ENCODE results near the gene PNMA8B.

The PNMA8B gene

DNA sequence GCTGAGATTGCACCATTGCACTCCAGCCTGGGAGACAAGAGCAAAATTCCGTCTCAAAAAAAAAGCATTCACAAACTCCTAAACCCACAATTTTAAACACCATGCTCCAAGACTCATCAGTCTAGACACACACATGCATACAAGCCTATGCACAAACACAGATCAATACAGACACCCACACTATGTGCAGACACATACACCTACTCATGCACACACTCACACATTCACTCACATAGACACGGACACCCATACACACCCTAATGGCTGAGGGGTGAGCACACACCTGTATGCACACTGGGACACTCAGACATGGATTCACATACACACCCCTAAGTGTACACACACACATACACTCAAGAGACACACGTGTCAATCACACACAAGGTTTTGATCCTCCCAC is 9.3 kb downstream of the PNMA8B start:
- no peak for DNase-seq

DNA sequence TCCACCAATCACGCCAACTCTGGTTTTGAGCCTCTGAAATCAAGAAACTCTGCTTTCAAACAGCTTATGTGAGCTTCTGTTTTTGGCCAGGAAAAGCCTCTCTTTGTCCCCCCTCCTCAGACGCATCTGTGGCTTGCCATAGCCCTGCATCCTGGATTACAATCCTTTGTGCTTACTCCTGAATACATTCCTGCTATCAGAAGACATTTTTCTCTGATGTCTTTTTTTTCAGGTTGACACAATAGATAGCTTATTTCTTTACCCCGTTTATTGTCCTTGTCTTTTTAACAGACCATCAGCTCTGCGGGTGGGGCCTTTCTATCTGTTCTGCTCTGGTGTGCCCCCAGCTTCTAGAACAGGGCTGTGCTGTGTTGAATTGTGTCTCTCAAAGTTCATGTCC is 11.0 kb downstream of the PNMA8B start:
- DNase-seq, result no peak

DNA sequence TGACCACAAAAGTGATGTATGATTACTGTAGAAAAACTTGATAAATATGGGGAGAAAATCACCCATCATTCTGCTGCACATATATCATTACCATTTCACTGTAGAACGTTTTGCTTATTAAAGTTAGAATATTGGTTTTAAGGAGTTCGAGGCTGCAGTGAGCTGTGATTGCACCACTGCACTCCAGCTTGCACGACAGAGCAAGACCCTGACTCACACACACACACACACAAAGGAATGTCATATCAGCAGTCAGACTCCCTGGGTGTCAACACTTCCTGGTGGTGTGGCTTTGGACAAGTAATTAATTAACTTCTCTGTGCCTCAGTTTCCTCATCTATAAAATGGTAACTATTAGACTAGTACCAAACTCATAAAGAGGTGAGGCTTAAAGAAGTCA is 13.0 kb downstream of the PNMA8B start:
- no peak for DNase-seq

DNA sequence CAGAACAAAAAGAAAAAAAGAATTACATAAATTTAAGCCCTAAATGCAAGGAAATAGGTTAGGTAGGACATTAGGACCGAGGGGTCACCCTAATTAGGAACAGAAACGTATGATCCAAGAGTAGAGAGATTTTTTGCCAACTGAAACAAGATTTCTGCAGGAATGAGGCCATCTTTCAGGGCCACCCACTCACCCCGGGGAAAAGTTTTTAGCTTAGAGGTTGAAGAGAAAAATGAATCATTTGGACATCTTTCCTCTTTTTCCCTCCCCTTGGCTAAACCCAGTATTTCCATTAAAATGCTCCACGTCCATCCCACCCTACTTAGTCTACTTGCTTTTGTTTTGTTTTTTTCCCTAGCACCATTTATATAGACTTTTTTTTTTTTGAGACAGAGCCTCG is 13.7 kb downstream of the PNMA8B start:
- no peak for DNase-seq

DNA sequence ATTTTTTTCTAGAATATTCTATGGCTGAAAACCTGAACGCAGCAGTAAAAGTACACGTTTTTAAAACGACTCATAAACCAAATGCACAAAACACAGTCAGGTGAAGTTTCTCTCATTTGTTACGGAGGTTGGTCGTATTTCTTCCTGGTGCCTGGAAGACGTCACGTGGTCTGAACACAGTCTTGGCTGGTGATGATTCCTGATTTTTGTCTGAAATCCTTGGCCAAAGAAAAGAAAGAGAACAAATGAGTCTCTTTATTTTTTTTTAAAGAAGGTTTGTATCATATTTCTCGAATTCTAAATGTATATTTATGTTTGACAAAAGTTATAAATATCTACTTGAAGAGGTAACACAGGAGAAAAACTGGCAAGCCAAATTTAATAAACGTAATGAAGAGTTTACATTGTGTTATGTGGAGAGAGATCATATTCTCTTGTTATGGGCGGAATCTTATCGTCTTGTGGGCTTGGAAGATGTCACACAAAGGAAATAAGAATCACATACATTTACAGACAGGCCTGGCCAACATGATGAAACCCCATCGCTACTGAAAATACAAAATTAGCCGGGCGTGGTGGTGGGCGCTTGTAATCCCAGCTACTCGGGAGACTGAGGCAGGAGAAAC is 14.3 kb downstream of the PNMA8B start:
- DNase-seq, result no peak

DNA sequence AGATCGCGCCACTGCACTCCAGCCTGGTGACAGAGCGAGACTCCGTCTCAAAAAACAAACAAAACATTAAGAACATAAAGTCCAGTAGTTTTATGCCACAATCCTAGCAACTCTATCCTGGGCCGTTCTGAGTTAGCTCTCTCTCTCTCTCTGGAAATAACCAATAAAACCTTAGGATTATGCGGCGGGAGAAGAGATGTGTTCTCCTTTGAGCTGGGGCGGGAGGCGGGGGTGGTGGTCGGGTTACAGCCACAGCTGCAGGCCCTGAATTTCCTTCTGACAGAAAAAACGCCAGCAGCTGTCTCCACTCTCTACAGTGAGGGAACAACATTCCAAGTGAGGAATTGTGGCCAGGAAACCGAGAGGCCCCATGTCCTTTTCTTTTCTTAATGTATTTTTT is 15.3 kb downstream of the PNMA8B start:
- no peak for DNase-seq

DNA sequence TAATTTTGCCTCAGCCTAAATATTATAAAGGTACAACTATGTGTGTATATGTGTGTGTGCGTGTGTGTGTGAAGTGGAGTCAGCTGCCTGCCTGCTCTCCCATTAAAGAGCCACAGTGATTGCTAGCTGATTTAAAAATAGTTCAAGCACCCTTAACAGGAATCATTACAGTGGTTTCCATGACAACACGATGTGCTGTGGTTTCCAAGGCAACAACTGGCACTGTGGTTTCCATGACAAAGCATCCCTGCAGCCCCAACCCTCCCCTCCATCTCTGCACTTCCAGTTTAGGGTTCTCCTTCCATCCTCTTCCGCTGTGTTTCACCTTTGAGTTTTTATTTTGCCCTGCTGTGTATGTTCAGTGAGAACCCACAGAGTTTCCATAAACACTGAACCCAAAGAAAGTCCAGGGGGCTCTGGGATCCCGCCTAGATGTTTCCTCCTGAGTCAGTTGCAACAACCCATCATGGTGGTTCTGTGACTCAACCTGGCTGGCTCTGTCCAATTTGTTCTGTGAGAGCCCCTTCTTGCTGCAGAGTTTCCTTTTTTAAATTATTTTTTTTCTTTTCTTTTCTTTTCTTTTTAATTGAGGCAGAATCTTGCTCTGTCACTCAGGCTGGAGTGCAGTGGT is 17.2 kb downstream of the PNMA8B start:
- DNase-seq, result peak; percentile 60

DNA sequence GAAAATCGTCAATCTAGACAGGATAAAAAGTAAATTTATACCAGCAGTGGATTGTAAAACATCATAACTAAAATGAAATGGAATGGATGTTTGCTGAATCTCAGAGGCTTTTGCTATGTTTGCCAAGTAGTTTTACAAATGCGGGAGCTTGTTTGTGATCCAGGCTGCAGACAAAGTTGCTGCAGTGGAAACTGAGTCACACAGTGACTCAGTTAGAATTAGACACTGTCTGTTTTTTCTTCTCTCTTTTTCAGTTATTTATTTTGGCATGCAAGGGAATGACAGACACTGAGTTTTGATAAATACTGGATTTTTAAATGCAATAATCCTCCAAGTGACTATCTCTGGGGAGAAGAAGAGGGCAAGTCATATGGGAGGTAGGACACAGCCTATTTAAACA is 19.7 kb downstream of the PNMA8B start:
- DNase-seq, result no peak

DNA sequence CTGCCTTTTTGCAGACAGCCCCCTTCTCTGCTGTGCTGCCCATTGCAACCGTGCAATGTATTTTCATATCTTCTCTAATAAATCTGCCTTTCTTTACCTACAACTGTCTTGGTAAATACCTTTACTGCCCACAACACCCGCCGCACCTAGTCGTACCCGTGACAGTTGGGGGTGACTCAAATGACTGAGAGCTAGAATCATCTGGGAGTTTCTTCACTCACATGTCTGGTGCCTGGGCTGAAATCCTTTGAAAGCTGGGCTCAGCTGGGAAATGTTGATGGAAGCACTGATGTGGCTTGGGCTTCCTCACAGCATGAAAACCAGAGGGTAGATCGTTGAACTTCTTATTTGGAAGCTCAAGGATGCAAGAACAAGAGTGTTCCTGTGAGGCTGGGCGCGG is 21.5 kb downstream of the PNMA8B start:
- no peak for DNase-seq

DNA sequence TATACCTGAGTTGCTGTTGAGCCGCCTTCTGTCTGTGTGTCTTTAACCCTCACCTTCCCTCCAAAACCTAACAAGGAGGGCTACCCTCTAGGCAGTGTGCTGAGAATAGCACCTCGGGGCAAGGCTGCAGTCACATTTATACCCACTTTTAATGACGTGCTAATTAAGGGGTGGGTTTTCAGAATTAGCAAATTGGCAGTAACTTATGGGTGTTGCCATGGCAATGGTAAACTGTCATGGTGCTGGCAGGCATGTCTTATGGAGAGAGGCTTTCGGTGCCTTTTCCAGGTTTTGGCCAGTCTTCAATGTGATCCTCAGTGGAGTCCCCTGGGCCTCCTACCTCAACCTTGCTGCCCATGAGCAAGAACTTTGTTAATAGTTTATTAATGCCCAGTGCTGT is 23.1 kb downstream of the PNMA8B start:
- DNase-seq, result no peak

DNA sequence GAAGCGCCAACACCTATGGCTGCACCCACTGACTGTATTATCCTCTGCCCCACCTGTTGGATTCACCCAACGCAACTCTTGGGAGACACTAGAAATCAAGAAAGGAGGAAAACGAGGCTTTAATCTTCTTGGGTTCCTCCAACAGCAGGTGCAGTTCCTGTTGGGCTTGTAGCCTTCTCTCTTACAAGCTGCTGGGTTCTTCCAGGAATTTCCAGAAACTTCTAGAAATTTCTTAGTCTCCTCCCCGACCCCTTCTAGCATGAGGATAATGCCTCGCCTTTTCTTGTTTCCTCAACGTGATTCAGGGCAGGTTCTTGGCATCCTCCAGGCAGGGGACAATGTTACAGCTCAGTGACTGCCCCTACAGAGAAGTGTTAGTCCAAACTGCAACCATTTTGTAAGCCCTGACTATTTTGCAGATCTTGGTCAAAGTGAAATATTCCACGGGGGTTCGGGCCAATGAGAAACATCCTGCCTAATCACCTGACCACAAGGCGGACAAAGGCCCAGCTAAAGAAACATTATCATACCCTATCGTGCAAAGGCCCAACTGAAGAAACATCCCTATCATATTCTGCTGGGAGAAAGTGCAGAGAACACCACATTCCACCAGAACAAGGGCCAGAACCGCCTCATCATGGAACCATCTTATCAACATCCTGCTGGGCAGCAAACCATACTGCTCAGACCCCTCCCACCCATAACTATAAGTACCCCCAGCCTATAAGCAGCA is 23.7 kb downstream of the PNMA8B start:
- no peak for DNase-seq

DNA sequence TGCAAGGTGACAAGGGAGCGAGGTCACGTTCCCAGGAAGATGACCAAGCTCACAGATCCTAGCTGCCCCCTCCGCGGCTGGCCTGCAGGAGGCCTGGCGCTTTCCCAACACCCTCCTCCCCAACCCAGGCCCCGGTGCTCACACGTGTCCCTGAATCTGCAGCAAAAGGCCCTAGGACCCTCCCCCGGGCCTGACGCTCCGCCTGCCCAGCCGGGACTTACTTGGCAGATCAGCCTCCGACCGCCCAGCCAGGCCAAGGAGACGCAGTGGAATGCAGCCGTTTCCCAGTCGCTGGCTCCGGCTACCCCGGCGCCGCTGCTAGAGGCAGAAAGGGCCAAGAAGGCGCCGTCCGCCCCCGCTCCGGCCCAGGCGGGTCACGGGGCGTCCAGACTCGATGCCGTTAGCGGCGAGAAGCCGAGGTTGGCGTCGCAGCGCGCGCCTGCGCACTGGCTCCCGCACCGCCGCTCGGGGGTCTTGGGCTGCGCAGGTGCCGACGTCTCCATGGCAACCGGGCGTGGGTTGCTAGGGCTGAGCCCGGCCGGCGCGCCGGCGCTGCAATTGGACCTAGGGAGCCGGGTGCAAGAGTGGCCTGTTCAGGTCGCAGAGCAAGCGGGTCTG is 24.4 kb downstream of the PNMA8B start, which contains the start of gene PNMA8A:
Gene PNMA8A (minus strand): TSS at position 448 of the 618 bp plus-strand sequence. CDS start 528 bp downstream, outside the sequence.
- DNase-seq, result no peak

DNA sequence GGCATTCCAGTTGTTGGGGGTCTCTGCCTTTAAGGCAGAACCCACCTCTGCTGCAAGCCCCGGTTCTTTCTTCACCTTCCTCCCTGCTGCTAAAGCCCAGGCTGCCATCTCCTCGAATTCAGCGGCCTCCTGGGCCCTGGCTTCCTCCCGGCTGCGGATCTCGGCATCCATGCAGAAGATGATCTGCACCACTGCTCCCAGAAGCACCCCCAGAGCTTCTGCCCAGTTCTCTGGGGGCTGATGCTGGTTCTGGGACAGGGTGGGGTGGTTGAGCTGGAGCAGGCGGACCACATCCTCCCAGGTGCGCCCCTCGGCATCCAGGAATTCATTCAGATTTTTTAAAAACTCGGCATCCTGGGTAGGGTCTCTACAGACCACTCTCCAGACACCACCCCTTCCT is 25.3 kb downstream of the PNMA8B start:
- DNase-seq, result no peak

DNA sequence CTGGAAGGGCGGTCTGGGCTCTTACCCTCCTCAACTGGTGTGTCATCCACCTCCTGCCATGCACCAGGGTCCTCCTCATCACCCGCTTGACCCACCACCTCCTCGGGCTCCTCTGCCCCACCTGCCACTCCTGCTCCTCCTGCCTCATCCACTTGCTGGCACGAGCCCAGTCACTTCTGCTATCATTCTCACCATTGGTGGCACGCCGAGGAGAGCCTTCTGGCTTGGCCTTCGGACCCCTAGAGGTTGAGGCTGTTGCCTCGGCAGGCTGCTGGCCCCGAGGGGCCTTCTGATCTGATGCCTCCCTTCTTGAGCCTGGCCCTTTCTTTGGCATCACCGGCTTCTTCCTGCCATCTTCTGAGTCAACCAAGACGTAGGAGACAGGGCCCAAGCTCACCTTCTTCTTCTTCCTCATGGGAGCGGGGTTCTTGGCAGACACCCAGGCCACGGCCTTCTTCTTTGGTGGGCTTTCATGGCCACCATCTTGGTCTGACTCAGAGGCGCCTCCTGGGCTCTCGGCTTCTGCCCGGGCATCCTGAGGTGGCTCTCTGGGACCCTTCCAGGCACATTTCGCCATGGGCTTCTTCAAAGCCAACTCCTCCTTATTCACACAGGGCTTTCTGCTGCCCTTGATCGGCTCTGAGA is 26.0 kb downstream of the PNMA8B start:
- no peak for DNase-seq

DNA sequence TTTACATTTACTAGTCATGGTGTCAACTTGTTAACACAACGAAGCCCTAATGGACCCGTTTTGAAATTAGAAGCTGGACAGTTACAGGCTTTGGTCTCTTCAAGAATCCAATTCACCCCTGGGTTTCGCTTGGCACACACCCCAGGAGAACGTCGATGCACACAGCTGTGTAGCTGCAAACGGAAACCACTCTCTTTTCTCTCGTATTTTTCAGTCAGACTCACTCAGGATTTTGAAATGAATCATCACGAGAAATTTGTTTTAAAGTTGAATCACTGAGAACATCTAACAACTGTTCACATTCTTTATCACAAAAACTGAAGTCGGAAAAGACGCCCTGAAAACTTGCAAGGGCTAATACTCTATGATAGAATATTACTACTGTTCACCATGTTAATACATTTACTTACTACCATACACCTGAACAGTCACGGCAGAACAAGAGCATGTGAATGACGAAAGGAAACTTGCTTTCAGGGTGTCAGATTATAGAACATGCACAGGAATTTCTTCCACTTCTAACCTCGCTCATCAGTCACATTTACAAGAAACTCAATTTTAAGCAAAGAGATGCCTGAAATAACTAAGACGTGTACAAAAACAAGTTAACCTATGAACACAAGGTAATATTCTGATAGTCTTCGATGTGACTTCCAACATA is 29.0 kb downstream of the PNMA8B start:
- DNase-seq, result peak; percentile 83

DNA sequence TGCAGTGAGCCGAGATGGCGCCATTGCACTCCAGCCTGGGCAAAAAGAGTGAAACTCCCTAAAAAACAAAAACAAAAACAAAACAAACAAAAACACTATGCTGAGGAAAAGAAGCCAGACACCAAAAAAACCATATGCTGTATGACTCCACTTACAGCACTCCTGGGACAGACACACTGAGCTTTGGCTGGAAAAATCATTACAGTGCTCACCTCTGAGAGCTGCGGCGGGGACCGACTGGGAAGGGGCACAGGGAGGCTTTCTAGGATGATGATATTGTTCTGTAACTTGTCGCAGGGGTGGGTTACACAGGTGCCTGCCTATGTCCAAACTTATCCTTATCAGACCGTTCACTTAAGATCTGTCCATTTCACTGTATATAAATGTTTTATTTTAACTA is 32.2 kb downstream of the PNMA8B start:
- no peak for DNase-seq

DNA sequence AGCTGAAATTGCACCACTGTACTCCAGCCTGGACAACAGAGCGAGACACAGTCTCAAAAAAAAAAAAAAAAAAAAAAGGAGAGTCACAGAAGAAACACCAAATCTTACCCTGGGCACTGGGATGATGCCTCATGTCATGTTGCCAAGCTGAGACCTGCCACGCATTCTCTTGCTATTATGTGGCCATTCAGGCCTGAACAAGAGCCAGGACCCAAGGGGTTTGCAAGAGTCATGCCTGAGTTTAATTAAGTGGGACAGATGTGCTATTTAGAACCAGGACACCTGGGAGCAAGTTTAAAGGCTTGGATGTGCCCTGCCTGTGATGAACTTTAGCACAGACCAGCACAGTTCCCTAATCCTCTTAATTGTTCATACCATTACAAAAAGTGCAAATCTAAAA is 34.1 kb downstream of the PNMA8B start:
- DNase-seq, result no peak

DNA sequence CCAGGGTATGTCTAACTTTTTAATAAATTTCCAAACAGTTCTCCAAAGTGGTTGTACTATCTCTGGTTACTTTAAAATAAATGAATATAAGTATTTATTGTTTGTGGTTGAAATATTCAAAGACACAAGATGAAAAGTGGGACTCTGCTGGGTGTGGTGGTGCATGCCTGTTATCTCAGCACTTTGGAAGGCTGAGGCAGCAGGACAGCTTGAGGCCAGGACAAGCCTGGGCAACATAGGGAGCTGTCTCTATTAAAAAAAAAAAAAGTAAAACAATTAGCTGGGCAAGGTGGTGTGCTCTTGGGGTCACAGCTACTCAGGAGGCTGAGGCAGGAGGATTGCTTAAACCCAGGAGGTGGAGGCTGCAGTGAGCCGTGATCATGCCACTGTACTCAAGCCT is 34.7 kb downstream of the PNMA8B start:
- no peak for DNase-seq

DNA sequence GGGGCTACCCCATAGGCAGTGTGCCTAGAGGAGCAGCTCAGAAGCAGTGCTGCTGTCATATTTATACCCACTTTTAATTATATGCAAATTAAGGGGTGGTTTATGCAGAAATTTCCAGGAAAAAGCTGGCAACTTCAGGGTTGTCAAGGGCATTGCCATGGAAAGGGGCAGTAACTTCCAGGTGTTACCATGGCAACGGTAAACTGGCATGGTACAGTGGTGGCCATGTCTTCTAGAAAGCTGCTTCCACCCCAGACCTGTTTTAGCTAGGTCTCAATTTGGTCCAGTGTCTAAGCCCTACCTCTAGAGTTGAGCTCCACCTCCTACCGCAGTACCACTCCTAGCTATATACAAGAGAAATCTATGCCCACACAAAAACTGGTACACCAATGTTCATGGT is 35.6 kb downstream of the PNMA8B start:
- DNase-seq, result no peak

DNA sequence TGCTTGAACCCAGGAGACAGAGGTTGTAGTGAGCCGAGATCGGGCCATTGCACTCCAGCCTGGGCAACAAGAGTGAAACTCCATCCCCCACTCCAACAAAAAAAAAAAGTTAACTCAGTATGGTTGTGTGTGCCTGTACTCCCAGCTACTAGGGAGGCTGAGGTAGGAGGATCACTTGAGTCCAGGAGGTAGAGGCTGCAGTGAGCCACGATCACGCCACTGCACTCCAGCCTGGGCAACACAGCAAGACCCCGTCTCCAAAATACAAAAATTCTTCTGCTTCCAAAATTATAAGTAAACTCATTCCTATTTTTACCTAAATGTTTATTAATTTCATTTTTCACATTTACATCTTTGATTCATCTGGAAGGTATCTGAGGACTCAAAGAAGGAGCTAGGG is 38.7 kb downstream of the PNMA8B start:
- no peak for DNase-seq

DNA sequence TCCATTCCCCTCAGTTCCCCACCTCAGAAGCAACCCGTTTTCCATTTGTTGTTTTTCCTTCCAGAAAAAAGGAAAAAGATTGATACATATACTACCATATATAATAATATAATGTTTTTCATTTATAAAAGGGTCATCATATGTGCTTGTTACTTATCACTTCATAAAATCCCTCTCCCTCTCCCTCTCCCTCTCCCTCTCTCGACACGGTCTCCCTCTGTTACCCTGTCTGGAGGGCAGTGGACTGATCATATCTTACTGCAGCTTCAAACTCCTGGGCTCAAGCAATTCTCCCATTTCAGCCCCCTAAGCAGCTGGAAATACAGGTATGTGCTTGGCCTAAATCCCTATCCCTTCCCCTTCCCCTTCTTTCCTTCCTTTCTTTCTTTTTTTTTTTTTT is 41.4 kb downstream of the PNMA8B start:
- DNase-seq, result no peak

DNA sequence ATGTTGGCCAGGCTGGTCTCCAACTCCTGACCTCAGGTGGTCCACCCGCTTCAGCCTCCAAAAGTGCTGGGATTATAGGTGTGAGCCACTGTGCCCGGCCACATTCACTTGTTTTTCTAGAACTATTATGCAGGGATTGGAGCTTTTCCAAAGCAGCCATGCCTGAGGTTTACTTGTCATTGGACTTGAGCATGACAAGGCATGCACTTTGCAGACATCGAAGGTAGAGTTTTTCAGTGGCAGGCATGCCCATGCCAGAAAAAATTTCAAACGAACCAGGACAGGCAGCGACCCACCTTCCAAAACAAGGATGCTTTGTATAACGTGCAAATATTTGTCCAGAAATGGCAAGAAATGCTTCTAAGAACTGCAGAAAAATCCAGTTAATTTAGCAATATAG is 42.0 kb downstream of the PNMA8B start:
- DNase-seq, result no peak

DNA sequence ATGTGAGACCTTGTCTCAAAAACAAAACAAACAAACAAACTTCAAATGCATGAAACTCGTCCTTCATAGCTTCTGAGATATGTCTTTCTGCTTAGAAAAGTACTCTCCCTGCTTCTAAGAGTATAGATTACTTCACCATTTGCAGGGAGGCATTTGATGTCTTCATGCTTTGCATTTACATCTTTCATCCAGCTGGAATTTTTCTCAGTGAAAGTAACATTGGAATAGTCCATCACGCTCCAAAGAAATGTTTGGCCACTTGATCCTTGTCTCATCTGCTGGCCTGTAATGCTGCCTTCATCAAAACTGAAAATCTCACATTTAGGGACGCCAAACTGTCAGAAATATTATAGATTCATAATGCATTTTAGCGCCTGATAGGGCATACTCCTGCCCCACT is 43.5 kb downstream of the PNMA8B start:
- no peak for DNase-seq
